ENCODE results near the gene RNF125. TPM values are rescaled to one million over a fixed set of nuclear protein-coding genes. Genes with fewer than 3 reads are reported as not detected.

Gene RNF125
- total and polyA plus RNA-seq, 9 of the 15 experiments (the other 6 are each of a cell fraction or from before 2014, with no cell fraction given): 0.01 to 0.29 (median 0.07) TPM; not detected in 1

GRCh38 chr18:32056613-32057358 is 38.2 kb downstream of the RNF125 start (continued):
- TF ChIP-seq NFIC (IDR thresholded peaks at IDR 0.05) (peak; percentile 94), ATF3 (IDR thresholded peaks at IDR 0.05) (no peak), ATF3 (CRISPR knock-in tag; conservative IDR thresholded peaks at IDR 0.05) (no peak), HNRNPL (IDR thresholded peaks at IDR 0.05; ENCODE audit: low read depth, low read length) (no peak), HEY1 (CRISPR knock-in tag; IDR thresholded peaks at IDR 0.05; ENCODE audit: borderline replicate concordance) (no peak), ZNF584 (CRISPR knock-in tag; IDR thresholded peaks at IDR 0.05; ENCODE audit: low read depth) (no peak)

GRCh38 chr18:32057624-32058165 is 39.1 kb downstream of the RNF125 start:
- H3K36me3 ChIP-seq (ENCODE audit: control insufficient read depth, insufficient read depth, low read length): no peaks in the 10 kb centered on the region
- H3K4me2 ChIP-seq (ENCODE audit: insufficient read depth, low read length): no peak overlapping the region
- CTCF ChIA-PET (ENCODE audit: low intra/inter-chr PET ratio): no interaction called here
- H3K4me1 ChIP-seq (replicated peaks in 1 of 2; ENCODE audit: control insufficient read depth in 2 of 2, insufficient read depth in 2 of 2, low read length in 2 of 2): no peaks in the 10 kb centered on the region; a peak in 1 of 5 replicates
- intact Hi-C loops (cut with micrococcal nuclease): no loop called here
- BruUV-seq (replicated peaks): no TSS peak
- H3K27ac ChIP-seq (ENCODE audit: extremely low read depth, low read depth, low read length): no peak overlapping the region
- DNase-seq (ENCODE audit: extremely low read depth in 1 of 4, low spot score in 3 of 4): peak in 1 of 4 experiments; percentile 19
- no peak overlapping the region for H2AFZ ChIP-seq (ENCODE audit: low read depth, low read length)
- in situ Hi-C loops (cut with MboI): no loop called here
- ATAC-seq: peak; percentile 42
- no peak overlapping the region for H3K9ac ChIP-seq (ENCODE audit: insufficient read depth in 1 of 2, low read depth in 2 of 2, low read length in 2 of 2)
- H4K20me1 ChIP-seq (replicated peaks; ENCODE audit: control insufficient read depth, insufficient read depth, low read length): no peaks in the 10 kb centered on the region
- 9% methylated on average over 7 of the region's 7 CpGs for WGBS (ENCODE audit: insufficient coverage, low coverage, missing lambda C conversion rate)
- no peaks in the 10 kb centered on the region for H3K79me2 ChIP-seq (ENCODE audit: control insufficient read depth, insufficient read depth, low read length)
- no peak for FAIRE-seq
- H3K9me3 ChIP-seq (replicated peaks; ENCODE audit: control insufficient read depth, insufficient read depth, low read depth, low read length): no peaks in the 10 kb centered on the region
- H3K27me3 ChIP-seq (ENCODE audit: control insufficient read depth in 2 of 2, insufficient read depth in 2 of 2, low read length in 2 of 2): peaks cover 11 to 15% of the 10 kb centered on the region in 2 experiments; a peak in 4 of 5 replicates
- no peak overlapping the region for H3K4me3 ChIP-seq
- POLR2A ChIA-PET: interaction anchor here (0.9 to 2.5 kb wide), 2 partner anchors 9 to 14 kb away, joined by 3 to 7 read pairs; no protein-coding TSS in a partner anchor
- H3K9me1 ChIP-seq (ENCODE audit: control insufficient read depth, insufficient read depth, low read length): no peaks in the 10 kb centered on the region
- TF ChIP-seq BCLAF1 (IDR thresholded peaks at IDR 0.05; ENCODE audit: borderline replicate concordance in 1 of 2, control insufficient read depth in 1 of 2, low read depth in 2 of 2, low read length in 1 of 2): no peak
- no peak for TF ChIP-seq SAP30 (IDR thresholded peaks at IDR 0.05; ENCODE audit: borderline replicate concordance, insufficient read depth, low read depth, low read length, poor library complexity, severe bottlenecking)
- TF ChIP-seq ZBTB1 (CRISPR knock-in tag; IDR thresholded peaks at IDR 0.05; ENCODE audit: borderline replicate concordance, low read depth): no peak
- 0 out of 2 replicates have a peak, but pooled peaks have one; percentile 34 for TF ChIP-seq SOX6 (IDR thresholded peaks at IDR 0.05)
- no peak for TF ChIP-seq EGR1 (conservative IDR thresholded peaks at IDR 0.05)
- peak; percentile 21; the same call in 1 of the 2 replicates for TF ChIP-seq TAL1 (IDR thresholded peaks at IDR 0.05)
- TF ChIP-seq CHD2 (IDR thresholded peaks at IDR 0.05; ENCODE audit: low read depth, low read length): no peak
- no peak for TF ChIP-seq POLR2AphosphoS2 (IDR thresholded peaks at IDR 0.05; ENCODE audit: low read length)
- TF ChIP-seq FOXA1 (IDR thresholded peaks at IDR 0.05; ENCODE audit: borderline replicate concordance): no peak
- TF ChIP-seq ADNP (tag; IDR thresholded peaks at IDR 0.05): no peak
- TF ChIP-seq SRSF1 (IDR thresholded peaks at IDR 0.05; ENCODE audit: low read depth, low read length): no peak
